Dendritic cell treated with granulocyte-macrophage colony-stimulating factor and Interleukin-4, amounts not matched to agents 40 ng/mL and 50 ng/mL, for 4 days (primary cell): Measurements from ENCODE around the gene RNU6-1.

Source experiments
- H3K27ac Mint-ChIP-seq: one replicate; pipeline ENCODE4 v1.8.0; 2022; ENCODE audit warnings: mild to moderate bottlenecking, mixed read lengths
- H3K27me3 Mint-ChIP-seq: one replicate; pipeline ENCODE4 v1.8.0; 2022; ENCODE audit warnings: mild to moderate bottlenecking, mixed read lengths
- H3K36me3 Mint-ChIP-seq: one replicate; pipeline ENCODE4 v1.8.0; 2022; ENCODE audit warnings: low read depth, mixed read lengths
- H3K4me1 Mint-ChIP-seq: one replicate; pipeline ENCODE4 v1.8.0; 2022; ENCODE audit warnings: low read depth, mixed read lengths
- H3K4me3 Mint-ChIP-seq: one replicate; pipeline ENCODE4 v1.8.0; 2022; ENCODE audit warnings: mild to moderate bottlenecking, moderate library complexity, mixed read lengths
- H3K9me3 Mint-ChIP-seq: one replicate; pipeline ENCODE4 v1.8.0; 2022; ENCODE audit warnings: mixed read lengths
- intact Hi-C: fragments of 100-400 bp; cut with micrococcal nuclease; formaldehyde crosslinking; loops from one replicate; pipeline ENCODE4 v1.15.0; 2022

RNU6-1 gene

GRCh38 chr15:67839929-67840748 lies at the start of gene RNU6-1:
Gene RNU6-1, minus strand, starts transcription at chr15:67840045.
- H3K4me1 Mint-ChIP-seq, result peaks cover 49% of the 10 kb centered on the region
- intact Hi-C loops, result loop anchor here (5.0 to 10.0 kb wide), 3 partner anchors 318 to 895 kb away; partner anchors contain the start of gene C15orf61
- no peaks in the 10 kb centered on the region for H3K9me3 Mint-ChIP-seq
- H3K27me3 Mint-ChIP-seq, result peaks cover 17% of the 10 kb centered on the region
- peak within 1 kb of the TSS; percentile 75 for H3K4me3 Mint-ChIP-seq
- H3K36me3 Mint-ChIP-seq, result no peaks in the 10 kb centered on the region
- H3K27ac Mint-ChIP-seq, result peak within 1 kb of the TSS; percentile 83

- intact Hi-C loops, result no loop called here
- Mint-ChIP-seq H3K27me3 (no peaks in the 10 kb centered on the region), H3K4me1 (peaks cover 61% of the 10 kb centered on the region), H3K4me3 (no peak overlapping the region), H3K9me3 (peaks cover 15% of the 10 kb centered on the region), H3K27ac (no peak overlapping the region), H3K36me3 (no peaks in the 10 kb centered on the region)
Measured at GRCh38 chr15:67887776-67888175, 47.9 kb upstream of the RNU6-1 start.

GRCh38 chr15:67885861-67886260 lies 46.0 kb upstream of the RNU6-1 start:
- no peaks in the 10 kb centered on the region for H3K36me3 Mint-ChIP-seq
- peaks cover 70% of the 10 kb centered on the region for H3K4me1 Mint-ChIP-seq
- no peak overlapping the region for H3K4me3 Mint-ChIP-seq
- H3K27ac Mint-ChIP-seq, result peak overlapping the region; percentile 88
- intact Hi-C loops, result no loop called here
- no peaks in the 10 kb centered on the region for H3K27me3 Mint-ChIP-seq
- H3K9me3 Mint-ChIP-seq, result peaks cover 15% of the 10 kb centered on the region

GRCh38 chr15:67885175-67885523 lies 45.3 kb upstream of the RNU6-1 start:
- Mint-ChIP-seq H3K9me3 (peaks cover 10% of the 10 kb centered on the region), H3K4me3 (peak overlapping the region; percentile 70), H3K27me3 (no peaks in the 10 kb centered on the region), H3K4me1 (peaks cover 77% of the 10 kb centered on the region), H3K36me3 (no peaks in the 10 kb centered on the region), H3K27ac (peak overlapping the region; percentile 88)
- intact Hi-C loops, result no loop called here

- Mint-ChIP-seq H3K27ac (peak overlapping the region; percentile 88), H3K4me3 (peak overlapping the region; percentile 70), H3K4me1 (peaks cover 77% of the 10 kb centered on the region), H3K9me3 (peaks cover 5% of the 10 kb centered on the region), H3K36me3 (no peaks in the 10 kb centered on the region), H3K27me3 (no peaks in the 10 kb centered on the region)
- intact Hi-C loops, result loop anchor here (5.0 kb wide), 1 partner anchor 168 kb away; the partner anchor contains the start of gene PIAS1
Measured at GRCh38 chr15:67884514-67885174, 44.8 kb upstream of the RNU6-1 start.

- Mint-ChIP-seq H3K4me1 (peaks cover 77% of the 10 kb centered on the region), H3K9me3 (no peaks in the 10 kb centered on the region), H3K27ac (peak overlapping the region; percentile 88), H3K27me3 (no peaks in the 10 kb centered on the region), H3K4me3 (no peak overlapping the region), H3K36me3 (no peaks in the 10 kb centered on the region)
- intact Hi-C loops, result loop anchor here (5.0 kb wide), 1 partner anchor 168 kb away; the partner anchor contains the start of gene PIAS1
Measured at GRCh38 chr15:67884009-67884408, 44.2 kb upstream of the RNU6-1 start.

- H3K27me3 Mint-ChIP-seq, result no peaks in the 10 kb centered on the region
- no peak overlapping the region for H3K4me3 Mint-ChIP-seq
- H3K27ac Mint-ChIP-seq, result peak overlapping the region; percentile 88
- intact Hi-C loops, result loop anchor here (5.0 kb wide), 1 partner anchor 169 kb away; the partner anchor contains the start of gene PIAS1
- no peaks in the 10 kb centered on the region for H3K9me3 Mint-ChIP-seq
- H3K36me3 Mint-ChIP-seq, result no peaks in the 10 kb centered on the region
- peaks cover 77% of the 10 kb centered on the region for H3K4me1 Mint-ChIP-seq
Measured at GRCh38 chr15:67883234-67883773, 43.5 kb upstream of the RNU6-1 start.

GRCh38 chr15:67882487-67883233 lies 42.8 kb upstream of the RNU6-1 start:
- Mint-ChIP-seq H3K4me1 (peaks cover 70% of the 10 kb centered on the region), H3K27me3 (no peaks in the 10 kb centered on the region), H3K4me3 (no peak overlapping the region), H3K36me3 (no peaks in the 10 kb centered on the region), H3K27ac (peak overlapping the region; percentile 88), H3K9me3 (no peaks in the 10 kb centered on the region)
- intact Hi-C loops, result loop anchor here (5.0 kb wide), 1 partner anchor 170 kb away; the partner anchor contains the start of gene PIAS1

GRCh38 chr15:67880651-67881182 lies 40.9 kb upstream of the RNU6-1 start:
- no peaks in the 10 kb centered on the region for H3K36me3 Mint-ChIP-seq
- intact Hi-C loops, result loop anchor here (5.0 kb wide), 1 partner anchor 172 kb away; the partner anchor contains the start of gene PIAS1
- H3K9me3 Mint-ChIP-seq, result no peaks in the 10 kb centered on the region
- H3K4me3 Mint-ChIP-seq, result no peak overlapping the region
- peak overlapping the region; percentile 88 for H3K27ac Mint-ChIP-seq
- H3K27me3 Mint-ChIP-seq, result no peaks in the 10 kb centered on the region
- peaks cover 69% of the 10 kb centered on the region for H3K4me1 Mint-ChIP-seq

GRCh38 chr15:67879440-67880129 lies 39.7 kb upstream of the RNU6-1 start:
- Mint-ChIP-seq H3K27ac (peak overlapping the region; percentile 88), H3K4me1 (peaks cover 57% of the 10 kb centered on the region), H3K4me3 (no peak overlapping the region), H3K9me3 (no peaks in the 10 kb centered on the region), H3K36me3 (no peaks in the 10 kb centered on the region), H3K27me3 (no peaks in the 10 kb centered on the region)
- intact Hi-C loops, result loop anchor here (5.0 kb wide), 1 partner anchor 173 kb away; the partner anchor contains the start of gene PIAS1

- no peaks in the 10 kb centered on the region for H3K36me3 Mint-ChIP-seq
- H3K27ac Mint-ChIP-seq, result peak overlapping the region; percentile 58
- no peaks in the 10 kb centered on the region for H3K27me3 Mint-ChIP-seq
- peaks cover 50% of the 10 kb centered on the region for H3K4me1 Mint-ChIP-seq
- H3K9me3 Mint-ChIP-seq, result peaks cover 3% of the 10 kb centered on the region
- intact Hi-C loops, result no loop called here
- no peak overlapping the region for H3K4me3 Mint-ChIP-seq
Measured at GRCh38 chr15:67878712-67879206, 38.9 kb upstream of the RNU6-1 start.

GRCh38 chr15:67873777-67874176 lies 33.9 kb upstream of the RNU6-1 start:
- Mint-ChIP-seq H3K27me3 (no peaks in the 10 kb centered on the region), H3K4me3 (no peak overlapping the region), H3K36me3 (no peaks in the 10 kb centered on the region), H3K27ac (no peak overlapping the region), H3K4me1 (peaks cover 3% of the 10 kb centered on the region), H3K9me3 (peaks cover 19% of the 10 kb centered on the region)
- intact Hi-C loops, result no loop called here
